Thyroid gland (tissue), 4 donors: ENCODE results near the gene ARHGAP10.

Source experiments
- CTCF ChIP-seq, 6 experiments: fragments of 200-600 bp in 3 of 6; fragments of 450-650 bp in 3 of 6; sonication (generic) in 3 of 6; IDR thresholded peaks; one replicate each; pipeline ENCODE4 v1.5.1; 2016 to 2019; ENCODE audit warnings: antibody characterized with exemption in 6 of 6, mild to moderate bottlenecking in 2 of 6, inconsistent platforms in 1 of 6, moderate library complexity in 1 of 6
- POLR2A ChIP-seq, 2 donors: fragments of 450-650 bp; IDR thresholded peaks; one replicate each; pipeline ENCODE4 v1.6.1; 2017; ENCODE audit warnings: antibody characterized with exemption in 2 of 2, mild to moderate bottlenecking in 2 of 2, moderate library complexity in 1 of 2

- TF ChIP-seq CTCF (IDR thresholded peaks at IDR 0.05): no peak
- TF ChIP-seq POLR2A (IDR thresholded peaks at IDR 0.05): no peak
Measured at GRCh38 chr4:147782087-147782781, 50.3 kb downstream of the ARHGAP10 start.
